GM18498 (cell line): ENCODE measurements around the gene EFS.
"Not testable (repeated sequence)": the region's sequence is repeated elsewhere in the genome, so short reads cannot be mapped to it uniquely, and the experiment has no call there.

Experiments used
- ATAC-seq: cut with Tn5 transposase; IDR thresholded peaks from one replicate; pipeline ENCODE4 v1.9.1; 2021; ENCODE audit warnings: mild to moderate bottlenecking, moderate library complexity; ENCODE audit not compliant: unreplicated experiment

Gene EFS

GRCh38 chr14:23400496-23401149, 35.7 kb upstream of the EFS start:
- not testable (repeated sequence) for ATAC-seq

GRCh38 chr14:23399591-23399990, 34.6 kb upstream of the EFS start:
- no peak for ATAC-seq

- no peak for ATAC-seq
Measured at GRCh38 chr14:23399136-23399535, 34.2 kb upstream of the EFS start.

GRCh38 chr14:23398348-23398747, 33.4 kb upstream of the EFS start:
- no peak for ATAC-seq

GRCh38 chr14:23396781-23397407, 31.9 kb upstream of the EFS start:
- ATAC-seq, result no peak

GRCh38 chr14:23396126-23396525, 31.2 kb upstream of the EFS start:
- no peak for ATAC-seq

- ATAC-seq, result no peak
Measured at GRCh38 chr14:23392613-23393012, 27.6 kb upstream of the EFS start.

GRCh38 chr14:23389871-23390270, 24.9 kb upstream of the EFS start:
- ATAC-seq, result not testable (repeated sequence)

GRCh38 chr14:23389396-23389795, 24.4 kb upstream of the EFS start:
- no peak for ATAC-seq

- ATAC-seq, result no peak
Measured at GRCh38 chr14:23388996-23389395, 24.0 kb upstream of the EFS start.

GRCh38 chr14:23387916-23388882, 23.2 kb upstream of the EFS start:
- ATAC-seq, result no peak

- no peak for ATAC-seq
Measured at GRCh38 chr14:23386999-23387398, 22.0 kb upstream of the EFS start.

- not testable (repeated sequence) for ATAC-seq
Measured at GRCh38 chr14:23386266-23386657, 21.3 kb upstream of the EFS start.

- ATAC-seq, result no peak
Measured at GRCh38 chr14:23385642-23386265, 20.8 kb upstream of the EFS start.

GRCh38 chr14:23385244-23385641, 20.3 kb upstream of the EFS start:
- ATAC-seq, result no peak

- ATAC-seq, result no peak
Measured at GRCh38 chr14:23384364-23385080, 19.6 kb upstream of the EFS start.

- ATAC-seq, result no peak
Measured at GRCh38 chr14:23382731-23383440, 17.9 kb upstream of the EFS start.

- ATAC-seq, result no peak
Measured at GRCh38 chr14:23382276-23382675, 17.3 kb upstream of the EFS start.

- no peak for ATAC-seq
Measured at GRCh38 chr14:23381871-23382270, 16.9 kb upstream of the EFS start.

GRCh38 chr14:23380976-23381375, 16.0 kb upstream of the EFS start:
- ATAC-seq, result no peak
